DOHH2 (cell line): Measurements from ENCODE around the gene CYP4F22.

Source experiments
- EZH2phosphoT487 ChIP-seq: fragments of 200-600 bp; sonication (generic); IDR thresholded peaks from 2 replicates; pipeline ENCODE4 v1.6.1; 2017; ENCODE audit warnings: borderline replicate concordance, mild to moderate bottlenecking, antibody characterized with exemption, low read length, moderate library complexity, mixed read lengths
- TF ChIP-seq, protein P1 (sequence below): fragments of 200-600 bp; sonication (generic); IDR thresholded peaks from one replicate; pipeline ENCODE4 v1.5.1; 2014; ENCODE audit warnings: antibody characterized with exemption, mild to moderate bottlenecking, low read depth, low read length; ENCODE audit not compliant: poor library complexity, severe bottlenecking

DNA sequence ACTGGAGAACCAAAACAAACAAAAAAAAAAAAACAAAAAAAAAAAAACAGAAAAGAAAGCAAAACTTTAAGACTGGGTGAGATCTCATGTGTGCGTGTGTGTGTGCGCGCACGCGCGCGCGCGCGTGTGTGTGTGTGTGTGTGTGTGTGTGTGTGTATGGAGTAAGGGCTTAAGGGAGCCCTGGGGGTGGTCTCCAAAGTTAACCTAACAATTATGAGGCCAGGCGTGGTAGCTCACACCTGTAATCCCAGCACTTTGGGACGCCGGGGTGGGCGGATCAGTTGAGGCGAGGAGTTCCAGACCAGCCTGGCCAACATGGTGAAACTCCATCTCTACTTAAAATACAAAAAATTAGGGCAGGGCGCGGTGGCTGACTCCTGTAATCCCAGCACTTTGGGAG is 46.7 kb downstream of the CYP4F22 start:
- TF ChIP-seq, protein P1, sequence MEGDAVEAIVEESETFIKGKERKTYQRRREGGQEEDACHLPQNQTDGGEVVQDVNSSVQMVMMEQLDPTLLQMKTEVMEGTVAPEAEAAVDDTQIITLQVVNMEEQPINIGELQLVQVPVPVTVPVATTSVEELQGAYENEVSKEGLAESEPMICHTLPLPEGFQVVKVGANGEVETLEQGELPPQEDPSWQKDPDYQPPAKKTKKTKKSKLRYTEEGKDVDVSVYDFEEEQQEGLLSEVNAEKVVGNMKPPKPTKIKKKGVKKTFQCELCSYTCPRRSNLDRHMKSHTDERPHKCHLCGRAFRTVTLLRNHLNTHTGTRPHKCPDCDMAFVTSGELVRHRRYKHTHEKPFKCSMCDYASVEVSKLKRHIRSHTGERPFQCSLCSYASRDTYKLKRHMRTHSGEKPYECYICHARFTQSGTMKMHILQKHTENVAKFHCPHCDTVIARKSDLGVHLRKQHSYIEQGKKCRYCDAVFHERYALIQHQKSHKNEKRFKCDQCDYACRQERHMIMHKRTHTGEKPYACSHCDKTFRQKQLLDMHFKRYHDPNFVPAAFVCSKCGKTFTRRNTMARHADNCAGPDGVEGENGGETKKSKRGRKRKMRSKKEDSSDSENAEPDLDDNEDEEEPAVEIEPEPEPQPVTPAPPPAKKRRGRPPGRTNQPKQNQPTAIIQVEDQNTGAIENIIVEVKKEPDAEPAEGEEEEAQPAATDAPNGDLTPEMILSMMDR, result no peak
- no peak for TF ChIP-seq EZH2phosphoT487
